ENCODE results near the gene OPA3. TPM values are rescaled to one million over a fixed set of nuclear protein-coding genes. Genes with fewer than 3 reads are reported as not detected.

Gene OPA3
- total and polyA plus RNA-seq, 11 donors, result 13.1 to 30.4 (median 22.3) TPM

DNA sequence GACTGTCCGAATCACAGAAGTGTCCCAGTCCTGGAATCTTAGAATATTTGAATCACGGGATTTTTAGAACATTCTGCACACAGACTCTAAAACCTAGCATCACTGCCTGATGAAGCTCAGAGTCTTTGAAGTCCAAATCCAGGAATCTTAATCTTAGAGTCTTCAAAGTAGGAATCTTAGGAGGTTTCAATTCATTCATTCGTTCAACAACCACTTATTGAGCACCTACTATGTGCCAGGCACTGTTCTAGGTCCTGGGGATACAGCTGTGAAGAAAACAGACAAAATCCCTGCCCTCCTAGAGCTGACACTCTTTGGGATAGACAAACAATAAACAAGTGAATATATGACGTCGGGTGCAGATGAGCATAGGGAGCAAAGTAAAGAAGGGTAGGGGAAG, 89.4 kb downstream of the OPA3 start:
- Histone ChIP-seq H3K36me3 (no peaks in the 10 kb centered on the region), H3K4me3 (no peak overlapping the region), H3K4me1 (peaks cover 7 to 58% (median 34%) of the 10 kb centered on the region in 12 donors), H3K9me3 (no peaks in the 10 kb centered on the region), H3K27ac (no peak overlapping the region), H3K27me3 (peaks cover 0 to 23% (median 9%) of the 10 kb centered on the region in 9 donors)
- 85 to 90% (median 89%) methylated on average over 5 of the region's 5 CpGs for WGBS, 4 donors
- no peak for TF ChIP-seq POLR2A (IDR thresholded peaks at IDR 0.05)
- TF ChIP-seq, protein P1, sequence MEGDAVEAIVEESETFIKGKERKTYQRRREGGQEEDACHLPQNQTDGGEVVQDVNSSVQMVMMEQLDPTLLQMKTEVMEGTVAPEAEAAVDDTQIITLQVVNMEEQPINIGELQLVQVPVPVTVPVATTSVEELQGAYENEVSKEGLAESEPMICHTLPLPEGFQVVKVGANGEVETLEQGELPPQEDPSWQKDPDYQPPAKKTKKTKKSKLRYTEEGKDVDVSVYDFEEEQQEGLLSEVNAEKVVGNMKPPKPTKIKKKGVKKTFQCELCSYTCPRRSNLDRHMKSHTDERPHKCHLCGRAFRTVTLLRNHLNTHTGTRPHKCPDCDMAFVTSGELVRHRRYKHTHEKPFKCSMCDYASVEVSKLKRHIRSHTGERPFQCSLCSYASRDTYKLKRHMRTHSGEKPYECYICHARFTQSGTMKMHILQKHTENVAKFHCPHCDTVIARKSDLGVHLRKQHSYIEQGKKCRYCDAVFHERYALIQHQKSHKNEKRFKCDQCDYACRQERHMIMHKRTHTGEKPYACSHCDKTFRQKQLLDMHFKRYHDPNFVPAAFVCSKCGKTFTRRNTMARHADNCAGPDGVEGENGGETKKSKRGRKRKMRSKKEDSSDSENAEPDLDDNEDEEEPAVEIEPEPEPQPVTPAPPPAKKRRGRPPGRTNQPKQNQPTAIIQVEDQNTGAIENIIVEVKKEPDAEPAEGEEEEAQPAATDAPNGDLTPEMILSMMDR (IDR thresholded peaks at IDR 0.05), result no peak
- ATAC-seq (no peak), DNase-seq (no peak)
- intact Hi-C loops (cut with DNase I), result loop anchor here in 2 of 10 donors (10.0 kb wide), 1 partner anchor 150 kb away; no protein-coding TSS in a partner anchor

DNA sequence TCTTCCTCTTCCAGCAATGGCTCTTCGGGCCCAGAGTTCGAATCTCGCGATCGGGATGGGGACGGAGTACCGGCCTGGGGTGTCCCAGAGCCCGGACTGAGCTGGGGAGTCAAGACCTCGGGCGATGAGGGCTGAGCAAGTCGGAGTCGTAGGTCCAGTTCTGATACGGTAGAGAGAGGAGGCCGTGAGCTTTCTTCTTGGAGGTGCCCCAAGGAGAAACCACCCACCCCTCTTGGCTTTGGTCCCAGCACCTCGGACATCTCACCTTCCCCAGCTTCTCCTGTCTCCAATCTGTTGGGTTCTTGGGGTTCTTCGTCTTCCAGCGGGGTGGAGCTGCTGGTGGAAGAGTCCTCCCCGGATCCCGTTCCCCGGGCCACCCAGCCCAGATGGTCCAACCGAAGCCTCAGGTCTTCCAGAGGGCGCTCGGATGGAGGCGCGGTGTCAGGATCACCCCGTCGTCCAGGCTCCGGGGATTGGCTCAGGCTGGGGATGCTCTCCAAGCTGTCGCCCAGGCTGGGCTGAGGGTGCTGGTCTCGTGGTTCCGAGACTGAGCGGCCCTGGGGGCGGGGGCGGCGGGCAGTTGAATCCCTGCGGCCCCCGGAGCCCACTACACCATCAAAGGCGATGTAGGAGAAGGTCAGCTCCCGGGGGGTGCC, 90.2 kb downstream of the OPA3 start:
- Histone ChIP-seq H3K9me3 (no peaks in the 10 kb centered on the region), H3K4me3 (no peak overlapping the region), H3K27ac (no peak overlapping the region), H3K36me3 (no peaks in the 10 kb centered on the region), H3K27me3 (peaks cover 0 to 18% (median 4%) of the 10 kb centered on the region in 9 donors), H3K4me1 (peaks cover 7 to 51% (median 33%) of the 10 kb centered on the region in 12 donors)
- intact Hi-C loops (cut with DNase I), result loop anchor here in 3 of 10 donors (5.0 to 10.0 kb wide), 2 partner anchors 148 to 150 kb away; no protein-coding TSS in a partner anchor
- TF ChIP-seq POLR2A (IDR thresholded peaks at IDR 0.05), result no peak
- TF ChIP-seq, protein P1 (IDR thresholded peaks at IDR 0.05), result no peak
- DNase-seq (no peak), ATAC-seq (no peak)
- WGBS, 4 donors, result 90 to 96% (median 93%) methylated on average over 33 to 39 of the region's 39 CpGs

DNA sequence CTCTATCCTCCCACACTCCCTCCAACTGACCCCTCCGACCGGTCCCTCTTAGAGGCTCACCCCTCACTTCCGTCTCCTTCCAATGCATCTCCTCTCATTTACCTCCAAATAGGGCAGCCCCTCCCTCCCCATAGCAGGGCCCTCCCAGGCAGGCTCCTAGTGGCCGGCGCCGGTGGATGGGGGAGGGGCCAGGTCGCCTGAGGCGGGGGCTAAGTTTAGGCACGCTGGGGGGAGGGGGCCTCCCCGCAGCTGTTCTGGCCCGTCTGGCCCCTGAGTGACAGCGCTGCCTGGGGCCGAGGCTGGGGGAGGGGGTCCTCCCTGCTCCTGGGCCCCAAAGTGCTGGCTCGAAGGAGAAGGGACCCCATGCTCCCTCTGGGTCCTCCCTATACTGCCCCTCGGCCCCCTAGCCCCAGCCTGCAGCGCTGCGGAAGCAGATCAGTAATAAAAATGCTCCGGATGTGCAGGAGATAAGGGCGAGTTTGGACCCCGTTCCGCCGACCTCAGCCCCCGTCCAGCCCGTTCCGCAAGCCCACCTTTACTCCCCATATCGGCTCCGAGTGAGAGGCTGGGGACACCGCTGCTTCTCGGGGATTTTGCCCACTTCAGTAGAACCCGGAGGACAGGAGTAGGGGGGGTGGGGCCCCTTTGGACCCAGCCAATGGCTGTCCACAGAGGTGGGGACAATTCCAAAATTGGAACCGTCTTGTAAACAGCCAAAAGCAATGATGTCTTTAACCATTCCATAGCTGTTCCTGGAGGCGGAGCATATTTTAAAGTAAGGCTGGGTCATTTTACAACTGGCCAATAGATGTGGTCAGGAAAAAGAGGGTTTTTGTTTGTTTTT, 91.8 kb downstream of the OPA3 start:
- DNase-seq (peak; percentile 74 to 82 (median 78)), ATAC-seq (peak; percentile 56 to 74 (median 66))
- WGBS, 4 donors, result 8 to 20% (median 15%) methylated on average over 22 to 32 of the region's 32 CpGs
- Histone ChIP-seq H3K36me3 (peaks cover 0 to 7% (median 0%) of the 10 kb centered on the region in 9 donors), H3K9me3 (no peaks in the 10 kb centered on the region), H3K4me1 (peaks cover 0 to 35% (median 19%) of the 10 kb centered on the region in 12 donors), H3K27me3 (peaks cover 0 to 4% (median 0%) of the 10 kb centered on the region in 9 donors), H3K4me3 (peak overlapping the region; percentile 31 to 79 (median 64)), H3K27ac (peak overlapping the region in 11 of 12 donors; percentile 32 to 85 (median 74))
- intact Hi-C loops (cut with DNase I), result loop anchor here in 3 of 10 donors (5.0 to 10.0 kb wide), 2 partner anchors 149 to 152 kb away; no protein-coding TSS in a partner anchor
- TF ChIP-seq POLR2A (IDR thresholded peaks at IDR 0.05), result peak in 1 of 2 donors; percentile 26
- TF ChIP-seq, protein P1 (IDR thresholded peaks at IDR 0.05), result no peak

Measured in heart left ventricle (tissue), 16 donors.